EL (cell line): ENCODE results near the gene TSPY3.
"Not testable (repeated sequence)": the region's sequence is repeated elsewhere in the genome, so short reads cannot be mapped to it uniquely, and the experiment has no call there.

ENCODE experiments used
- DNase-seq: peaks from one replicate; pipeline ENCODE4 v3.0.0-alpha.2; 2016

Gene TSPY3

GRCh38 chrY:9398121-9398520, at the start of gene TSPY3:
Gene TSPY3, plus strand, starts transcription at chrY:9398421. Its CDS starts 46 bp downstream, at chrY:9398467.
- DNase-seq: not testable (repeated sequence)

GRCh38 chrY:9357497-9357896, 40.7 kb upstream of the TSPY3 start, which contains the start of gene TSPY8:
Gene TSPY8, plus strand, starts transcription at chrY:9357797. Its CDS starts 46 bp downstream, at chrY:9357843.
- not testable (repeated sequence) for DNase-seq

GRCh38 chrY:9396527-9396926, 1.7 kb upstream of the TSPY3 start:
- DNase-seq: not testable (repeated sequence)
